NT2/D1 (cell line): ENCODE measurements around the gene ARID1B.

Experiments used
- SUZ12 ChIP-seq: IDR thresholded peaks from 2 replicates; pipeline ENCODE4 v1.6.1; 2011; ENCODE audit not compliant: insufficient read length, insufficient read depth; ENCODE audit errors: extremely low read depth
- YY1 ChIP-seq: IDR thresholded peaks from 2 replicates; pipeline ENCODE4 v1.6.1; 2011; ENCODE audit not compliant: insufficient read length, insufficient read depth
- ZNF274 ChIP-seq: IDR thresholded peaks from 2 replicates; pipeline ENCODE4 v1.6.1; 2011; ENCODE audit warnings: mild to moderate bottlenecking, low read depth, low read length

GRCh38 chr6:156848533-156848932 is 71.4 kb downstream of the ARID1B start:
- no peak for TF ChIP-seq ZNF274
- no peak for TF ChIP-seq SUZ12
- no peak for TF ChIP-seq YY1
